ENCODE measurements around the gene GNAI3. TPM values are rescaled to one million over a fixed set of nuclear protein-coding genes. Genes with fewer than 3 reads are reported as not detected.

The GNAI3 gene
- total and polyA plus RNA-seq, 2 of the 8 experiments (the other 6 are each of a cell fraction or from before 2014, with no cell fraction given), result 4.0 to 9.8 TPM

GRCh38 chr1:109621379-109622136 is 73.1 kb downstream of the GNAI3 start (continued):
- TF ChIP-seq RNF2 (IDR thresholded peaks at IDR 0.05; ENCODE audit: borderline replicate concordance, low read depth, low read length, missing control alignments, poor library complexity, severe bottlenecking) (no peak), SIN3A (conservative IDR thresholded peaks at IDR 0.05 in 1 of 2, IDR thresholded peaks at IDR 0.05 in 1 of 2; ENCODE audit: low read depth in 1 of 2, low read length in 2 of 2) (no peak), HDAC6 (IDR thresholded peaks at IDR 0.05; ENCODE audit: low read depth, low read length) (no peak), RAD21 (IDR thresholded peaks at IDR 0.05 in 1 of 2, conservative IDR thresholded peaks at IDR 0.05 in 1 of 2; ENCODE audit: low read depth in 2 of 2, low read length in 2 of 2) (no peak), POLR2AphosphoS5 (IDR thresholded peaks at IDR 0.05; ENCODE audit: low read depth, low read length) (no peak)

Measured in H1 (cell line).